ENCODE data around the gene ZNF385A.

Gene ZNF385A

GRCh38 chr12:54430471-54431069, 46.0 kb upstream of the ZNF385A start:
- H3K4me1 ChIP-seq (ENCODE audit: control insufficient read depth, insufficient read depth, low read length): peaks cover 14% of the 10 kb centered on the region
- H3K9me3 ChIP-seq (ENCODE audit: control insufficient read depth, insufficient read depth, low read depth, low read length): no peaks in the 10 kb centered on the region
- no peak overlapping the region for H3K27ac ChIP-seq (ENCODE audit: extremely low read depth, low read depth, low read length)
- H3K4me3 ChIP-seq (ENCODE audit: low read depth, low read length): no peak overlapping the region
- CTCF ChIA-PET: interaction anchor here (0.6 to 33.6 kb wide), 3 partner anchors 9 to 49 kb away, joined by 3 to 924 read pairs (median 27); no protein-coding TSS in a partner anchor
- TF ChIP-seq KLF8 (tag by site-specific recombination; IDR thresholded peaks at IDR 0.05): no peak
- no peak for TF ChIP-seq ZNF24 (tag by site-specific recombination; IDR thresholded peaks at IDR 0.05)
- TF ChIP-seq ZNF660 (tag by site-specific recombination; IDR thresholded peaks at IDR 0.05): no peak
- no peak for TF ChIP-seq ZNF274 (IDR thresholded peaks at IDR 0.05; ENCODE audit: low read length)
- no peak for TF ChIP-seq ZNF274 (tag by site-specific recombination; IDR thresholded peaks at IDR 0.05; ENCODE audit: borderline replicate concordance)
- TF ChIP-seq ZNF148 (tag by site-specific recombination; IDR thresholded peaks at IDR 0.05; ENCODE audit: borderline replicate concordance): no peak
- TF ChIP-seq ZNF221 (tag by site-specific recombination; IDR thresholded peaks at IDR 0.05; ENCODE audit: borderline replicate concordance): no peak
- no peak for TF ChIP-seq ZNF138 (tag by site-specific recombination; IDR thresholded peaks at IDR 0.05; ENCODE audit: borderline replicate concordance)
- no peak for TF ChIP-seq ZNF202 (tag by site-specific recombination; IDR thresholded peaks at IDR 0.05; ENCODE audit: borderline replicate concordance)
- no peak for TF ChIP-seq ZEB2 (tag by site-specific recombination; IDR thresholded peaks at IDR 0.05)
- TF ChIP-seq ZNF394 (tag by site-specific recombination; IDR thresholded peaks at IDR 0.05; ENCODE audit: borderline replicate concordance): no peak
- TF ChIP-seq, protein P1, sequence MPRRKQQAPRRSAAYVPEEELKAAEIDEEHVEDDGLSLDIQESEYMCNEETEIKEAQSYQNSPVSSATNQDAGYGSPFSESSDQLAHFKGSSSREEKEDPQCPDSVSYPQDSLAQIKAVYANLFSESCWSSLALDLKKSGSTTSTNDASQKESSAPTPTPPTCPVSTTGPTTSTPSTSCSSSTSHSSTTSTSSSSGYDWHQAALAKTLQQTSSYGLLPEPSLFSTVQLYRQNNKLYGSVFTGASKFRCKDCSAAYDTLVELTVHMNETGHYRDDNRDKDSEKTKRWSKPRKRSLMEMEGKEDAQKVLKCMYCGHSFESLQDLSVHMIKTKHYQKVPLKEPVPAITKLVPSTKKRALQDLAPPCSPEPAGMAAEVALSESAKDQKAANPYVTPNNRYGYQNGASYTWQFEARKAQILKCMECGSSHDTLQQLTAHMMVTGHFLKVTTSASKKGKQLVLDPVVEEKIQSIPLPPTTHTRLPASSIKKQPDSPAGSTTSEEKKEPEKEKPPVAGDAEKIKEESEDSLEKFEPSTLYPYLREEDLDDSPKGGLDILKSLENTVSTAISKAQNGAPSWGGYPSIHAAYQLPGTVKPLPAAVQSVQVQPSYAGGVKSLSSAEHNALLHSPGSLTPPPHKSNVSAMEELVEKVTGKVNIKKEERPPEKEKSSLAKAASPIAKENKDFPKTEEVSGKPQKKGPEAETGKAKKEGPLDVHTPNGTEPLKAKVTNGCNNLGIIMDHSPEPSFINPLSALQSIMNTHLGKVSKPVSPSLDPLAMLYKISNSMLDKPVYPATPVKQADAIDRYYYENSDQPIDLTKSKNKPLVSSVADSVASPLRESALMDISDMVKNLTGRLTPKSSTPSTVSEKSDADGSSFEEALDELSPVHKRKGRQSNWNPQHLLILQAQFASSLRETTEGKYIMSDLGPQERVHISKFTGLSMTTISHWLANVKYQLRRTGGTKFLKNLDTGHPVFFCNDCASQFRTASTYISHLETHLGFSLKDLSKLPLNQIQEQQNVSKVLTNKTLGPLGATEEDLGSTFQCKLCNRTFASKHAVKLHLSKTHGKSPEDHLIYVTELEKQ (tag by site-specific recombination; IDR thresholded peaks at IDR 0.05; ENCODE audit: borderline replicate concordance): no peak
- TF ChIP-seq ZNF777 (tag by site-specific recombination; IDR thresholded peaks at IDR 0.05; ENCODE audit: borderline replicate concordance): no peak
- TF ChIP-seq, protein P2, sequence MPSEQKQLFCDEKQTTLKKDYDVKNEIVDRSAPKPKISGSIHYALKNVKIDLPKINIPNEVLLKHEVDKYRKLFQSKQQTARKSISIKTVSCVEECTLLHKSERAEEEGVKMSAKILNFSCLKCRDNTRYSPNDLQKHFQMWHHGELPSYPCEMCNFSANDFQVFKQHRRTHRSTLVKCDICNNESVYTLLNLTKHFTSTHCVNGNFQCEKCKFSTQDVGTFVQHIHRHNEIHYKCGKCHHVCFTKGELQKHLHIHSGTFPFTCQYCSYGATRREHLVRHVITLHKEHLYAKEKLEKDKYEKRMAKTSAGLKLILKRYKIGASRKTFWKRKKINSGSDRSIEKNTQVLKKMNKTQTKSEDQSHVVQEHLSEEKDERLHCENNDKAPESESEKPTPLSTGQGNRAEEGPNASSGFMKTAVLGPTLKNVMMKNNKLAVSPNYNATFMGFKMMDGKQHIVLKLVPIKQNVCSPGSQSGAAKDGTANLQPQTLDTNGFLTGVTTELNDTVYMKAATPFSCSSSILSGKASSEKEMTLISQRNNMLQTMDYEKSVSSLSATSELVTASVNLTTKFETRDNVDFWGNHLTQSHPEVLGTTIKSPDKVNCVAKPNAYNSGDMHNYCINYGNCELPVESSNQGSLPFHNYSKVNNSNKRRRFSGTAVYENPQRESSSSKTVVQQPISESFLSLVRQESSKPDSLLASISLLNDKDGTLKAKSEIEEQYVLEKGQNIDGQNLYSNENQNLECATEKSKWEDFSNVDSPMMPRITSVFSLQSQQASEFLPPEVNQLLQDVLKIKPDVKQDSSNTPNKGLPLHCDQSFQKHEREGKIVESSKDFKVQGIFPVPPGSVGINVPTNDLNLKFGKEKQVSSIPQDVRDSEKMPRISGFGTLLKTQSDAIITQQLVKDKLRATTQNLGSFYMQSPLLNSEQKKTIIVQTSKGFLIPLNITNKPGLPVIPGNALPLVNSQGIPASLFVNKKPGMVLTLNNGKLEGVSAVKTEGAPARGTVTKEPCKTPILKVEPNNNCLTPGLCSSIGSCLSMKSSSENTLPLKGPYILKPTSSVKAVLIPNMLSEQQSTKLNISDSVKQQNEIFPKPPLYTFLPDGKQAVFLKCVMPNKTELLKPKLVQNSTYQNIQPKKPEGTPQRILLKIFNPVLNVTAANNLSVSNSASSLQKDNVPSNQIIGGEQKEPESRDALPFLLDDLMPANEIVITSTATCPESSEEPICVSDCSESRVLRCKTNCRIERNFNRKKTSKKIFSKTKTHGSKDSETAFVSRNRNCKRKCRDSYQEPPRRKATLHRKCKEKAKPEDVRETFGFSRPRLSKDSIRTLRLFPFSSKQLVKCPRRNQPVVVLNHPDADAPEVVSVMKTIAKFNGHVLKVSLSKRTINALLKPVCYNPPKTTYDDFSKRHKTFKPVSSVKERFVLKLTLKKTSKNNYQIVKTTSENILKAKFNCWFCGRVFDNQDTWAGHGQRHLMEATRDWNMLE (tag by site-specific recombination; conservative IDR thresholded peaks at IDR 0.05; ENCODE audit: low read depth): no peak
- no peak for TF ChIP-seq ZNF354C (tag by site-specific recombination; IDR thresholded peaks at IDR 0.05; ENCODE audit: borderline replicate concordance, low read depth)
- TF ChIP-seq ZNF324 (tag by site-specific recombination; IDR thresholded peaks at IDR 0.05): no peak
- no peak for TF ChIP-seq ZNF10 (tag by site-specific recombination; IDR thresholded peaks at IDR 0.05)
- no peak for TF ChIP-seq ZNF302 (tag by site-specific recombination; IDR thresholded peaks at IDR 0.05; ENCODE audit: low read depth)
- TF ChIP-seq YY1 (tag by site-specific recombination; IDR thresholded peaks at IDR 0.05): no peak
- TF ChIP-seq PRDM2 (tag by site-specific recombination; IDR thresholded peaks at IDR 0.05; ENCODE audit: borderline replicate concordance): no peak
- no peak for TF ChIP-seq ZIC2 (tag by site-specific recombination; IDR thresholded peaks at IDR 0.05)
- no peaks in the 10 kb centered on the region for H3K36me3 ChIP-seq (ENCODE audit: control insufficient read depth in 2 of 2, insufficient read depth in 1 of 2, low read length in 2 of 2)
- POLR2A ChIA-PET: no interaction called here
